CD4-positive, CD25-positive, alpha-beta regulatory T cell (primary cell): ENCODE results near the gene SYT17. TPM values are rescaled to one million over a fixed set of nuclear protein-coding genes. Genes with fewer than 3 reads are reported as not detected.

Source experiments
- ATAC-seq, 2 donors: fragments of 150-1000 bp; cut with Tn5 transposase; one replicate each; pipeline ENCODE4 v1.10.0; 2021; ENCODE audit warnings: low read depth in 2 of 2, moderate number of reproducible peaks in 2 of 2, moderate library complexity in 1 of 2
- DNase-seq, 3 donors: peaks; one replicate each; pipeline versions ENCODE4 v3.0.0 to v3.0.0-alpha.2; 2012 to 2022; ENCODE audit warnings: mixed read lengths in 1 of 3
- H3K27ac ChIP-seq: one replicate; pipeline ENCODE4 v1.7.0; 2013; ENCODE audit warnings: mild to moderate bottlenecking, low read length; ENCODE audit not compliant: insufficient read depth, poor library complexity, severe bottlenecking
- H3K27me3 ChIP-seq: one replicate; pipeline ENCODE4 v1.7.0; 2013; ENCODE audit warnings: low read length; ENCODE audit not compliant: control insufficient read depth, insufficient read depth
- H3K36me3 ChIP-seq: one replicate; pipeline ENCODE4 v1.7.0; 2013; ENCODE audit warnings: mild to moderate bottlenecking, low read length, moderate library complexity; ENCODE audit not compliant: control insufficient read depth, insufficient read depth
- H3K4me1 ChIP-seq: 2 replicates; pipeline ENCODE4 v1.7.0; 2013; ENCODE audit warnings: mild to moderate bottlenecking, low read length; ENCODE audit not compliant: insufficient read depth, control insufficient read depth, poor library complexity, severe bottlenecking
- H3K4me3 ChIP-seq: one replicate; pipeline ENCODE4 v1.7.0; 2013; ENCODE audit warnings: low read depth, mild to moderate bottlenecking, low read length, moderate library complexity
- H3K9me3 ChIP-seq, 2 experiments: 1 replicate in 1 of 2; 2 replicates in 1 of 2; pipeline ENCODE4 v1.7.0; 2013; ENCODE audit warnings: low read length in 2 of 2, mild to moderate bottlenecking in 1 of 2, moderate library complexity in 1 of 2; ENCODE audit not compliant: control insufficient read depth in 2 of 2
- H3K27ac Mint-ChIP-seq, 3 donors: one replicate each; pipeline ENCODE4 v1.8.0; 2020 to 2022; ENCODE audit warnings: mild to moderate bottlenecking in 3 of 3, mixed read lengths in 3 of 3, moderate library complexity in 2 of 3
- H3K27me3 Mint-ChIP-seq: one replicate; pipeline ENCODE4 v1.8.0; 2022; ENCODE audit warnings: mild to moderate bottlenecking, mixed read lengths
- H3K36me3 Mint-ChIP-seq: one replicate; pipeline ENCODE4 v1.8.0; 2020; ENCODE audit warnings: mixed read lengths
- H3K4me1 Mint-ChIP-seq, 4 donors: one replicate each; pipeline ENCODE4 v1.8.0; 2020 to 2022; ENCODE audit warnings: mixed read lengths in 4 of 4, mild to moderate bottlenecking in 1 of 4
- H3K4me3 Mint-ChIP-seq, 4 donors: one replicate each; pipeline ENCODE4 v1.8.0; 2020 to 2022; ENCODE audit warnings: mild to moderate bottlenecking in 4 of 4, mixed read lengths in 4 of 4, moderate library complexity in 3 of 4
- H3K9me3 Mint-ChIP-seq, 7 donors: one replicate each; pipeline ENCODE4 v1.8.0; 2020 to 2022; ENCODE audit warnings: mixed read lengths in 7 of 7, mild to moderate bottlenecking in 3 of 7, moderate library complexity in 2 of 7
- polyA plus RNA-seq, 4 donors: library from polyadenylated mRNA; unstranded; fragments of 300-500 nt; fragmentation: Illumina TruSeq; gene quantifications; one replicate each; pipeline ENCODE4 v1.2.3, GENCODE V29; 2021
- total RNA-seq: library from RNA; stranded (reverse); gene quantifications from one replicate; pipeline ENCODE4 v1.2.3, GENCODE V29; 2022

Gene SYT17
- total and polyA plus RNA-seq, 5 donors from 2014 or later, result 0.25 TPM; not detected in 4

GRCh38 chr16:19282101-19282500 lies 114.1 kb downstream of the SYT17 start:
- H3K27ac ChIP-seq, result no peak overlapping the region
- DNase-seq (no peak), ATAC-seq (no peak)
- H3K36me3 ChIP-seq, result no peaks in the 10 kb centered on the region
- no peaks in the 10 kb centered on the region for H3K27me3 ChIP-seq
- no peak overlapping the region for H3K27ac Mint-ChIP-seq
- no peaks in the 10 kb centered on the region for H3K4me1 ChIP-seq
- H3K4me3 ChIP-seq, result no peak overlapping the region
- H3K27me3 Mint-ChIP-seq, result no peaks in the 10 kb centered on the region
- H3K36me3 Mint-ChIP-seq, result no peaks in the 10 kb centered on the region
- no peak overlapping the region for H3K4me3 Mint-ChIP-seq
- H3K4me1 Mint-ChIP-seq, result no peaks in the 10 kb centered on the region
- peaks cover 0 to 6% (median 0%) of the 10 kb centered on the region in 7 donors for H3K9me3 Mint-ChIP-seq
- no peaks in the 10 kb centered on the region for H3K9me3 ChIP-seq

- H3K4me1 Mint-ChIP-seq, result no peaks in the 10 kb centered on the region
- H3K36me3 Mint-ChIP-seq, result no peaks in the 10 kb centered on the region
- Histone ChIP-seq H3K36me3 (no peaks in the 10 kb centered on the region), H3K9me3 (no peaks in the 10 kb centered on the region), H3K27me3 (no peaks in the 10 kb centered on the region), H3K27ac (no peak overlapping the region), H3K4me3 (no peak overlapping the region), H3K4me1 (no peaks in the 10 kb centered on the region)
- no peaks in the 10 kb centered on the region for H3K27me3 Mint-ChIP-seq
- no peak for DNase-seq
- H3K27ac Mint-ChIP-seq, result no peak overlapping the region
- peaks cover 0 to 5% (median 0%) of the 10 kb centered on the region in 7 donors for H3K9me3 Mint-ChIP-seq
- no peak overlapping the region for H3K4me3 Mint-ChIP-seq
- no peak for ATAC-seq
Measured at GRCh38 chr16:19283637-19284036, 115.6 kb downstream of the SYT17 start.

DNA sequence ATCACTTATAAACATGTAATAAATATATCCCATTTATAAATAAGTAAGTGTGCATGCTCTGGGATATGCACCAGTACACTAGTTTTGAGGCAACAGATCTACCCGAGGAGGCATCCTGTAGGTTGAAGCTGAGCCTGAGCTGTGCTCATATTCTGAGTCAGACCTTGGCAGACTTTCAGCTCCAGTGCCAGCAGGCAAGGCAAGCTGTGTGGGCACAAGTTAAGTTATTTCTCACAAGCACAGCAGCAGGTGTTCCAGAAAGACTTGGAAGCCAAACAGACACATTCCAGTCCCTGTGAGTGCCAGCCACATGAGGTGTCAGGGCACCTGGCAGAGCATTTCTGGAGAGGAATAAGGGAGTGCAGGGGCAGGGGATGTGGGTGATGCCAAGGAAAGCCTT lies 116.2 kb downstream of the SYT17 start:
- Mint-ChIP-seq H3K36me3 (no peaks in the 10 kb centered on the region), H3K27ac (no peak overlapping the region), H3K27me3 (peaks cover 3% of the 10 kb centered on the region), H3K4me3 (no peak overlapping the region), H3K4me1 (no peaks in the 10 kb centered on the region), H3K9me3 (peaks cover 0 to 4% (median 0%) of the 10 kb centered on the region in 7 donors)
- H3K9me3 ChIP-seq, result no peaks in the 10 kb centered on the region
- no peaks in the 10 kb centered on the region for H3K4me1 ChIP-seq
- H3K27ac ChIP-seq, result no peak overlapping the region
- H3K27me3 ChIP-seq, result no peaks in the 10 kb centered on the region
- no peak for ATAC-seq
- no peak overlapping the region for H3K4me3 ChIP-seq
- no peaks in the 10 kb centered on the region for H3K36me3 ChIP-seq
- no peak for DNase-seq

DNA sequence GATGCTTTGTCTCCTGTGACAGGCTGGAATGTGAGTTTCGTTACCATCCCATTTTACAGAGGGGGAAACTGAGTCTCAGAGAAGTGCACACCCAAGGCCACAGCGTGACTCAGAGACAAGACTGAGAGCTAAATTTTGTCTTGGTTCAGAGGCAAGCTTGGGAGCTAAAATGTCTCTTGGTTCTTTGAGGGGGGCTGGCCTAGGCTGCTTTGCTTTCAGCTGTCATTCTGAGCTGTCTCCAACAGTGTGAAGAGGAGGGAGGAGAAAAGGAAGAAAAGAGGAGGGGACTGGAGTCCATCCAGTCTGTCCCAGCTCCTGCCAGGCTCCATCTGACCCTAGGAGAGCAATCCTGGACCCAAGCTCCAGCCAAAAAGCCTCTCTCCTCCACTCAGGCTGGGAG lies 117.4 kb downstream of the SYT17 start, which contains the start of gene CLEC19A:
Gene CLEC19A, plus strand, starts transcription at position 301 of the 400 bp plus-strand sequence. CDS start 121 bp downstream, outside the sequence.
- no peaks in the 10 kb centered on the region for H3K36me3 Mint-ChIP-seq
- no peaks in the 10 kb centered on the region for H3K27me3 ChIP-seq
- H3K27ac ChIP-seq, result no peak within 1 kb of the TSS
- no peak within 1 kb of the TSS for H3K4me3 Mint-ChIP-seq
- H3K4me1 ChIP-seq, result no peaks in the 10 kb centered on the region
- ATAC-seq, result no peak
- H3K27me3 Mint-ChIP-seq, result peaks cover 7% of the 10 kb centered on the region
- H3K4me1 Mint-ChIP-seq, result no peaks in the 10 kb centered on the region
- no peak within 1 kb of the TSS for H3K4me3 ChIP-seq
- DNase-seq, result no peak
- H3K9me3 Mint-ChIP-seq, result peaks cover 0 to 4% (median 0%) of the 10 kb centered on the region in 7 donors
- H3K9me3 ChIP-seq, result no peaks in the 10 kb centered on the region
- no peak within 1 kb of the TSS for H3K27ac Mint-ChIP-seq
- H3K36me3 ChIP-seq, result no peaks in the 10 kb centered on the region

DNA sequence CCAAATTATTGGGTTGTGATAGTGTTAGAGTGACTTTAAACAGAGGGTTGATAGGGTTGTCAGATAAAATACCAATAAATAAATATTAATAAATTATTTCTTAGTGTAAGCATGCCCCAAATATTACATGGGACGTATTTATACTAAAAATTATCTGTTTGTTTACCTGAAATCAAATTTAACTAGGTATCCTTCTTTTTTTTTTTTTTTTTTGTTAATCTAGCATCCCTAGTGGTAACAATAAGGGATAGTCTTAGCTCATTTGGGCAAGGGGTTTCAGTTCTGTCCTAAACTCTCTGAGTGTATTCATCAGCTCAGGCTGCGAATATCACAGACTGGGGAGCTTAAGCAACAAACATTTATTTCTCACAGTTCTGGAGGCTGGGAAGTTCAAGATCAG lies 118.8 kb downstream of the SYT17 start:
- Histone ChIP-seq H3K27me3 (no peaks in the 10 kb centered on the region), H3K27ac (no peak overlapping the region), H3K4me3 (no peak overlapping the region), H3K4me1 (no peaks in the 10 kb centered on the region), H3K9me3 (no peaks in the 10 kb centered on the region), H3K36me3 (no peaks in the 10 kb centered on the region)
- Mint-ChIP-seq H3K27ac (no peak overlapping the region), H3K4me3 (no peak overlapping the region), H3K36me3 (no peaks in the 10 kb centered on the region), H3K27me3 (peaks cover 9% of the 10 kb centered on the region), H3K9me3 (peaks cover 0 to 2% (median 0%) of the 10 kb centered on the region in 7 donors), H3K4me1 (no peaks in the 10 kb centered on the region)
- ATAC-seq (no peak), DNase-seq (no peak)

DNA sequence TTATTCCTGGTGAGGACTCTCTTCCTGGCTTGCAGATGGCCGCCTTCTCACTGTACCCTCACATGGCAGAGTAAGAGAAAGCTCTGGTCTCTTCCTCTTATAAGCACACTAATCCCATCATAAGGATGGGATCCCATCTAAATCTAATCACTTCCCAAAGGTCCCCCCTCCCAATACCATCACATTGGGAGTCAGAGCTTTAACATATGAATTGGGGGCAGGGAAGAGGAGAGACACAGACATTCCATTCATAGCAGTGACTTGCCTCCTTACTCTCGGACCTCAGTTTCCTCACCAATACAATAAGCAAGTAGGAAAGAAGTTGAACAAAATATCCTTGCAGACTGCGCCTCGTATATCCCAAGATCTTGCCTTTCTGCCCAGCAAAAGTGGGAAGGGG lies 119.2 kb downstream of the SYT17 start:
- no peak overlapping the region for H3K4me3 ChIP-seq
- H3K27me3 ChIP-seq, result no peaks in the 10 kb centered on the region
- H3K36me3 ChIP-seq, result no peaks in the 10 kb centered on the region
- ATAC-seq (no peak), DNase-seq (no peak)
- no peak overlapping the region for H3K4me3 Mint-ChIP-seq
- no peak overlapping the region for H3K27ac ChIP-seq
- peaks cover 9% of the 10 kb centered on the region for H3K27me3 Mint-ChIP-seq
- H3K4me1 ChIP-seq, result no peaks in the 10 kb centered on the region
- no peaks in the 10 kb centered on the region for H3K4me1 Mint-ChIP-seq
- no peaks in the 10 kb centered on the region for H3K9me3 ChIP-seq
- H3K27ac Mint-ChIP-seq, result no peak overlapping the region
- no peaks in the 10 kb centered on the region for H3K36me3 Mint-ChIP-seq
- H3K9me3 Mint-ChIP-seq, result no peaks in the 10 kb centered on the region

DNA sequence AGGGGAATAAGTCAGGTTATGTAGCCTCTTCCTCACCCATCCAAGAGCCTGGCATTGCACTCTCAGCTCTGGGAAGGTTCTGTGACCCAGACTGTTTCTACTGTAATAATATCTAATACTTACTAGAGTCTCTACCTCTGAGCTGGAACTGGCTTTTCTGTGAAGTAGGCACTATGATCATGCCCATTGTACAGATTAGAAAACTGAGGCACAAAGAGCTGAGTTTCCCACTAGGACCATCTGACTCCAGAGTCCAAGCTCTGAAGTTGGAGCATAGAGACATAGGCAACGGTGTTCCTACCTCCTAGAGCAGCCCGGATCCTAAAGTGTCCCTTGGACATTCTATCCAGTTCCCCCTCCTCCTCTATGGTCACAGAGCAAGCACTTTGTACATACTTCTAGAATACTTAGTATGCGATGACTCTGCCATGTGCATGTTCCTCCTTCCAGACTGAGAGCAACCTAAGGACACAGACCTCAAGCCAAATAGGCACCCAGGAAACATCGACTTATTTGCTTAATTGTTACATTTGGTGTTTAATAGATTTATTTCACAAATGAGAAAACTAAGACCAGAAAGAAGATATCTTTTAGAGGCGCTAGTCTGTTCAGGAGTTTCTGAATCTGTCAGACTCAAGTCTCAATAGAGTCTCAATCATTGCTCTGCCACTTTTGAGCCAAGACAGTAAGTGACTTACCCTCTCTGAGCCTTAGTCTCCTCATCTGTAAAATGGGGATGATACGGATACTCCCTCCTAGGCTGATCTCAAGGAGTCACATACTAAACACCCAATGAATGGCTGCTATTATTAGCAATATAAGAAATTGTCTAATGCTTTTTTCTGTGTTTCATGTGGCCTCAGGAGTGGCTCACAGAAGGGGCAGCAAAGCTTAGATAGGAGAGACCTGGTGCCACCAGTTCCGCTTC lies 121.1 kb downstream of the SYT17 start:
- Histone ChIP-seq H3K36me3 (no peaks in the 10 kb centered on the region), H3K27me3 (no peaks in the 10 kb centered on the region), H3K27ac (no peak overlapping the region), H3K4me1 (no peaks in the 10 kb centered on the region), H3K4me3 (no peak overlapping the region), H3K9me3 (no peaks in the 10 kb centered on the region)
- Mint-ChIP-seq H3K27ac (no peak overlapping the region), H3K4me1 (peaks cover 1 to 2% (median 1%) of the 10 kb centered on the region in 4 donors), H3K9me3 (no peaks in the 10 kb centered on the region), H3K27me3 (peaks cover 9% of the 10 kb centered on the region), H3K36me3 (no peaks in the 10 kb centered on the region), H3K4me3 (no peak overlapping the region)
- DNase-seq (no peak), ATAC-seq (no peak)
